Measurements from ENCODE around the gene CFAP65.

GRCh38 chr2:218995561-218995960 is 45.8 kb downstream of the CFAP65 start:
- TF ChIP-seq POLR2A (IDR thresholded peaks at IDR 0.05; ENCODE audit: low read length), result no peak
- TF ChIP-seq GATA1 (IDR thresholded peaks at IDR 0.05; ENCODE audit: low read depth, low read length), result no peak

All from erythroblast (primary cell).